Measurements from ENCODE around the gene RHEX.

RHEX gene

GRCh38 chr1:206036663-206037455, 16.1 kb upstream of the RHEX start:
- no peak overlapping the region for H3K4me3 ChIP-seq (ENCODE audit: low read depth, low read length)
- no peak for TF ChIP-seq CTCF (IDR thresholded peaks at IDR 0.05; ENCODE audit: low read depth, low read length)
- no peak for DNase-seq (ENCODE audit: low read depth, low spot score)
- in situ Hi-C loops (cut with HindIII; ENCODE audit: low sequenced_read_pairs) = no loop called here

GRCh38 chr1:206037581-206037980, 15.4 kb upstream of the RHEX start:
- TF ChIP-seq CTCF (IDR thresholded peaks at IDR 0.05; ENCODE audit: low read depth, low read length) = no peak
- in situ Hi-C loops (cut with HindIII; ENCODE audit: low sequenced_read_pairs) = no loop called here

GRCh38 chr1:206039046-206039973, 13.7 kb upstream of the RHEX start:
- TF ChIP-seq CTCF (IDR thresholded peaks at IDR 0.05; ENCODE audit: low read depth, low read length) = no peak
- no peak overlapping the region for H3K4me3 ChIP-seq (ENCODE audit: low read depth, low read length)
- no peak for DNase-seq (ENCODE audit: low read depth, low spot score)

More at GRCh38 chr1:206037581-206037980, 15.4 kb upstream of the RHEX start:
- no peak for DNase-seq (ENCODE audit: low read depth, low spot score)
- no peak overlapping the region for H3K4me3 ChIP-seq (ENCODE audit: low read depth, low read length)

GRCh38 chr1:206040328-206040727, 12.6 kb upstream of the RHEX start:
- H3K4me3 ChIP-seq (ENCODE audit: low read depth, low read length) = no peak overlapping the region
- in situ Hi-C loops (cut with HindIII; ENCODE audit: low sequenced_read_pairs) = no loop called here
- TF ChIP-seq CTCF (IDR thresholded peaks at IDR 0.05; ENCODE audit: low read depth, low read length) = no peak
- DNase-seq (ENCODE audit: low read depth, low spot score) = no peak

More at GRCh38 chr1:206039046-206039973, 13.7 kb upstream of the RHEX start:
- in situ Hi-C loops (cut with HindIII; ENCODE audit: low sequenced_read_pairs) = no loop called here

- no peak for TF ChIP-seq CTCF (IDR thresholded peaks at IDR 0.05; ENCODE audit: low read depth, low read length)
- no peak for DNase-seq (ENCODE audit: low read depth, low spot score)
- no peak overlapping the region for H3K4me3 ChIP-seq (ENCODE audit: low read depth, low read length)
- in situ Hi-C loops (cut with HindIII; ENCODE audit: low sequenced_read_pairs) = no loop called here
Measured at GRCh38 chr1:206041640-206042039, 11.3 kb upstream of the RHEX start.

- no peak for TF ChIP-seq CTCF (IDR thresholded peaks at IDR 0.05; ENCODE audit: low read depth, low read length)
- no peak overlapping the region for H3K4me3 ChIP-seq (ENCODE audit: low read depth, low read length)
- in situ Hi-C loops (cut with HindIII; ENCODE audit: low sequenced_read_pairs) = no loop called here
- DNase-seq (ENCODE audit: low read depth, low spot score) = no peak
Measured at GRCh38 chr1:206047271-206047670, 5.7 kb upstream of the RHEX start.

Data from astrocyte of the spinal cord (primary cell).